ENCODE results near the gene SPAG16.

DNA sequence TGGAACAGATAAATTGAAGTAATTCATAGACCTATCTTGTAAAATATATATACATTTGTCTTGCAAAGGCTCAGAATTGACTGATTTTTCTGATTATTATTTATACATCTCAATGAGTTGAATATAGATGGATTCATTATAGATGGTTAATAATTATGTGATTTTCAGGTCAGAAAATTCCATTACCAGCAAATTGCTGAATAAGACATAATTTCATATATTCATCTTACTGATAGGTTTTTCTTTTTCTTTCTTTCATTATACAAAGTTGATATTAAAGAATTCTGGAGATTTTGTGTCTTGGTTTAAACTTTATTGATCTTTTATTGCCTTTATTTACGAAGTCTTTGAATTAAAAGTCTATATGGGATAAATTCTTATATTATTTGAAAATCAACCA is 41.6 kb upstream of the SPAG16 start:
- no peak for TF ChIP-seq YY1 (IDR thresholded peaks at IDR 0.05; ENCODE audit: low read depth)
- TF ChIP-seq FOSL2 (IDR thresholded peaks at IDR 0.05; ENCODE audit: borderline replicate concordance, low read depth) = no peak
- TF ChIP-seq, protein P1, sequence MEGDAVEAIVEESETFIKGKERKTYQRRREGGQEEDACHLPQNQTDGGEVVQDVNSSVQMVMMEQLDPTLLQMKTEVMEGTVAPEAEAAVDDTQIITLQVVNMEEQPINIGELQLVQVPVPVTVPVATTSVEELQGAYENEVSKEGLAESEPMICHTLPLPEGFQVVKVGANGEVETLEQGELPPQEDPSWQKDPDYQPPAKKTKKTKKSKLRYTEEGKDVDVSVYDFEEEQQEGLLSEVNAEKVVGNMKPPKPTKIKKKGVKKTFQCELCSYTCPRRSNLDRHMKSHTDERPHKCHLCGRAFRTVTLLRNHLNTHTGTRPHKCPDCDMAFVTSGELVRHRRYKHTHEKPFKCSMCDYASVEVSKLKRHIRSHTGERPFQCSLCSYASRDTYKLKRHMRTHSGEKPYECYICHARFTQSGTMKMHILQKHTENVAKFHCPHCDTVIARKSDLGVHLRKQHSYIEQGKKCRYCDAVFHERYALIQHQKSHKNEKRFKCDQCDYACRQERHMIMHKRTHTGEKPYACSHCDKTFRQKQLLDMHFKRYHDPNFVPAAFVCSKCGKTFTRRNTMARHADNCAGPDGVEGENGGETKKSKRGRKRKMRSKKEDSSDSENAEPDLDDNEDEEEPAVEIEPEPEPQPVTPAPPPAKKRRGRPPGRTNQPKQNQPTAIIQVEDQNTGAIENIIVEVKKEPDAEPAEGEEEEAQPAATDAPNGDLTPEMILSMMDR (IDR thresholded peaks at IDR 0.05) = no peak
- TF ChIP-seq FOXJ3 (CRISPR knock-in tag; IDR thresholded peaks at IDR 0.05) = no peak
- no peak for TF ChIP-seq NRF1 (IDR thresholded peaks at IDR 0.05; ENCODE audit: low read depth, low read length)
- TF ChIP-seq SIN3A (IDR thresholded peaks at IDR 0.05; ENCODE audit: borderline replicate concordance, low read depth, low read length) = no peak
- TF ChIP-seq RAD21 (IDR thresholded peaks at IDR 0.05; ENCODE audit: low read length) = no peak
- TF ChIP-seq GATA2 (CRISPR knock-in tag; IDR thresholded peaks at IDR 0.05) = no peak
